ENCODE results near the gene SLC25A42. TPM values are rescaled to one million over a fixed set of nuclear protein-coding genes. Genes with fewer than 3 reads are reported as not detected.

Gene SLC25A42
- total RNA-seq, 2 donors from 2014 or later: 6.6 to 7.2 TPM

- H3K4me1 ChIP-seq (ENCODE audit: control insufficient read depth, insufficient read depth, low read length): peaks cover 12% of the 10 kb centered on the region
- no peak for TF ChIP-seq CTCF (conservative IDR thresholded peaks at IDR 0.05)
- DNase-seq: no peak
- 98 to 100% methylated on average over 1 to 6 of the region's 6 CpGs for WGBS, 2 experiments (ENCODE audit: insufficient coverage in 1 of 2, insufficient read length in 1 of 2)
- H3K9me3 Mint-ChIP-seq: peaks cover 14% of the 10 kb centered on the region
- H3K27me3 Mint-ChIP-seq (ENCODE audit: insufficient read depth): no peaks in the 10 kb centered on the region
- H3K36me3 ChIP-seq (ENCODE audit: control insufficient read depth, insufficient read depth, low read length): peaks cover 75% of the 10 kb centered on the region
- H3K27ac ChIP-seq (ENCODE audit: low read depth, low read length): no peak overlapping the region
- H3K4me3 Mint-ChIP-seq: no peak overlapping the region
- peaks cover 56% of the 10 kb centered on the region for H3K36me3 Mint-ChIP-seq (ENCODE audit: low read depth)
- no peaks in the 10 kb centered on the region for H3K27me3 ChIP-seq (ENCODE audit: control insufficient read depth, insufficient read depth, low read length, poor library complexity, severe bottlenecking)
- peaks cover 13% of the 10 kb centered on the region for H3K4me1 Mint-ChIP-seq
- H3K9me3 ChIP-seq (ENCODE audit: control insufficient read depth, low read length): peaks cover 5% of the 10 kb centered on the region
- H3K27ac Mint-ChIP-seq: no peak overlapping the region
- H3K4me3 ChIP-seq (ENCODE audit: low read length): no peak overlapping the region
- H3K9ac ChIP-seq (ENCODE audit: extremely low read depth, low read length, poor library complexity, severe bottlenecking): no peak overlapping the region
Measured at GRCh38 chr19:19043481-19043880, 20.3 kb upstream of the SLC25A42 start.

- peaks cover 17% of the 10 kb centered on the region for H3K4me1 Mint-ChIP-seq
- Histone ChIP-seq H3K9me3 (ENCODE audit: control insufficient read depth, low read length) (peaks cover 1% of the 10 kb centered on the region), H3K36me3 (ENCODE audit: control insufficient read depth, insufficient read depth, low read length) (peaks cover 71% of the 10 kb centered on the region), H3K27ac (ENCODE audit: low read depth, low read length) (no peak overlapping the region), H3K27me3 (ENCODE audit: control insufficient read depth, insufficient read depth, low read length, poor library complexity, severe bottlenecking) (no peaks in the 10 kb centered on the region), H3K4me3 (ENCODE audit: low read length) (no peak overlapping the region), H3K4me1 (ENCODE audit: control insufficient read depth, insufficient read depth, low read length) (peaks cover 12% of the 10 kb centered on the region), H3K9ac (ENCODE audit: extremely low read depth, low read length, poor library complexity, severe bottlenecking) (no peak overlapping the region)
- peaks cover 54% of the 10 kb centered on the region for H3K36me3 Mint-ChIP-seq (ENCODE audit: low read depth)
- no peak for TF ChIP-seq CTCF (conservative IDR thresholded peaks at IDR 0.05)
- H3K9me3 Mint-ChIP-seq: peaks cover 10% of the 10 kb centered on the region
- H3K4me3 Mint-ChIP-seq: no peak overlapping the region
- DNase-seq: no peak
- 92 to 97% methylated on average over 5 to 6 of the region's 6 CpGs for WGBS, 2 experiments (ENCODE audit: insufficient coverage in 1 of 2, insufficient read length in 1 of 2)
- H3K27me3 Mint-ChIP-seq (ENCODE audit: insufficient read depth): no peaks in the 10 kb centered on the region
- no peak overlapping the region for H3K27ac Mint-ChIP-seq
Measured at GRCh38 chr19:19043881-19044280, 19.9 kb upstream of the SLC25A42 start.

GRCh38 chr19:19049406-19049805 is 14.4 kb upstream of the SLC25A42 start:
- Histone ChIP-seq H3K4me1 (ENCODE audit: control insufficient read depth, insufficient read depth, low read length) (peaks cover 8% of the 10 kb centered on the region), H3K9me3 (ENCODE audit: control insufficient read depth, low read length) (peaks cover 9% of the 10 kb centered on the region), H3K27ac (ENCODE audit: low read depth, low read length) (no peak overlapping the region), H3K9ac (ENCODE audit: extremely low read depth, low read length, poor library complexity, severe bottlenecking) (peak overlapping the region; percentile 29), H3K4me3 (ENCODE audit: low read length) (no peak overlapping the region), H3K27me3 (ENCODE audit: control insufficient read depth, insufficient read depth, low read length, poor library complexity, severe bottlenecking) (no peaks in the 10 kb centered on the region), H3K36me3 (ENCODE audit: control insufficient read depth, insufficient read depth, low read length) (peaks cover 80% of the 10 kb centered on the region)
- Mint-ChIP-seq H3K36me3 (ENCODE audit: low read depth) (peaks cover 73% of the 10 kb centered on the region), H3K27ac (peak overlapping the region; percentile 64), H3K4me1 (peaks cover 33% of the 10 kb centered on the region), H3K4me3 (no peak overlapping the region), H3K9me3 (no peaks in the 10 kb centered on the region), H3K27me3 (ENCODE audit: insufficient read depth) (no peaks in the 10 kb centered on the region)
- no peak for DNase-seq
- TF ChIP-seq CTCF (conservative IDR thresholded peaks at IDR 0.05): no peak
- WGBS, 2 experiments (ENCODE audit: insufficient coverage in 1 of 2, insufficient read length in 1 of 2): 95 to 100% methylated on average over 1 to 2 of the region's 2 CpGs
